ENCODE results near the gene SSTR3.
"Not testable (repeated sequence)": the region's sequence is repeated elsewhere in the genome, so short reads cannot be mapped to it uniquely, and the experiment has no call there.

The SSTR3 gene

DNA sequence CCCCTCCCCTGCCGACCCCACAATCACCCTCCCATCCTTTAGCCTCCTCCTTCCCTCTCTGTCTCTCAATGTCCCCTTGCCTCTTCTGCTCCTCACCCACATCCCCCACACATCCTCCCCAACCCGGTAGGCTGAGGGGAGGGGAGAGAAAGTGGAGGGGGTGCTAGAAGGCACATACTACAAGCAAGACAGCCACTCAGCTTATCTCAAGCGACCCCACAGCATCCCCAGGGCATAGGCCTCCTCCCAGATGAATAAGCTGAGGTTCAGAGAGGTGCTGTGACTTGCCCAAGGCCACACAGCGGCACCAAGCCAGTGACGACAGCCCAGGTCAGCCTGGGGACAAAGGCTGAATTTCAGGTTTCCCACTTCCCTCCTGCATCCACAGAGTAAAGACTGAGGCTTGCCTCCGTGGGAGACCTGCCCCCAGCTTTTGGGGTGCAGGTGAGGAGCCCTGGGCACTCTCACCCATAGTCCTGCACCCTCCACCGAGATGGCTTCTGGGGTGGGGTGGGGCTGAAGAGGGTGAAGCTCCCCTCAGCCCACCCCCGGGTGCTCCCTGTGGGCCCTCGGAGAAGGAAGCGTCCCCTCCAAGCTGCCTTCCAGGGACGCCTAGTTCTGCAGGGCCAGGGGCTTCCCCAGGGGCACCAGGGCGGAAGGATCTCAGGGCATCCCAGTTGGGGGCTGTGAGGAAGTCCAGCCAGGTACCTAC is 31.3 kb upstream of the SSTR3 start:
- no peak for DNase-seq

DNA sequence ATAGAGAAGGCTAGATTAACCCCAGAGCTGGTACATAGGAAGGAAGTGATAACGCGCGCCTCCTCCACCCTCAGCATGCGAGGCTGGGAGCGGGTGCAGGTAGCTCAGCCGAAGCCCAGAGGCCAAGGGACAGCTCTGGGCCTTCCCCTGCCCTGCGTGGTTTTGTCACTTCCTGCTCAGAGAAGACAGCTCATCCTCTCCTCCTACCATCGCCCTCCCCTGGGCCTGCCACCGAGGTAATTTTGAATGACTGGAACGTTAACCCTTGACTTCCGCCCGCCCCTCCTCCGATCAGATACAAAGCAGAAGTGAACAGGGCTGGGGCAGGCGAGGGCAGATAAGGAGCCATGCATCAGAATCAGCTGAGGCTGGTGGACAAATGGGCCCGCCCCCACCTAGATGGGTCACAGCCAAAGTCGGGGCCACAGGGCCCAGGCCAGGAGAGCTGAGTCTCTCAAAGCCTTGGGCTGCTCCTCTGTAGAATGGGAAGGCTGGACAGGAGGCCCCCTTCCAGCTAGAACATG is 30.2 kb upstream of the SSTR3 start:
- peak in 4 of 56 donors; percentile 7 to 16 (median 9) for DNase-seq

DNA sequence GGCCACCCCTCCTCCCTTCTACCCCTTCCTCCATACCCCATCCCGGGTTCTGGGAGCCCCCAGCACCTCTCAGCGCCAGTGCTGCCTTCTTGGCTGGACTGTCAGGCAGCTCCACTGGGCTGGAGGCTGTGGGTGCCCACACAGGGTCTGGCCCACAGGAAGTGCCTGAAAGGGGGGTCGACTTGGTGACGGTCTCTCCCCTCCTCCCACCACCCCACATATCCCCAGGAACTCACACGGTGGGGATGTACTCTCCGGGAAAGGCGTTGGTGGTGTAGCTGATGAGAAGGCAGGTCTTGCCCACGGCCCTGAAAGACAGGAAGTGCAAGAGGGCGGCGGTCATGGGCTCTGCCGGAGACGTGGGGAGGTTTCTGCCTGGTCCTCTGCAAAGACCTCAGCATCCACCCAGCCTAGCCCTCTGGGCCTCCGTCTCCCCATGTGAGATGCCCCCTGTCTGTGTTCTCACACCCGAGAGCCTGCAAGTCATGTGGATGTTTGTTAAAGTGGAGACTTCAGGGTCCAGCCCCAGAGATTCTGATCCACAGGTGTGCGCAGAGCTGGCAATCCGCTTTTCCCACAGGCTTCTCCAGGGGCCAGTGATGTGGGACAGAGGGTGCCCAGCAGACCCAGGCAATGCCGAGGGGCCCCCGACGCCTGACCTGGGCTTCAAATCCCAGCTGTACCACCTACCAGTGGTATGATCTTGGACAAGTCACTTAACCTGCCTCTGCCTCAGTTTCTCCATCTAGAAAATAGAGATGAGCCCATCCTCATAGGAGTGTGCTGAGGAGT is 29.3 kb upstream of the SSTR3 start:
- no peak for DNase-seq

DNA sequence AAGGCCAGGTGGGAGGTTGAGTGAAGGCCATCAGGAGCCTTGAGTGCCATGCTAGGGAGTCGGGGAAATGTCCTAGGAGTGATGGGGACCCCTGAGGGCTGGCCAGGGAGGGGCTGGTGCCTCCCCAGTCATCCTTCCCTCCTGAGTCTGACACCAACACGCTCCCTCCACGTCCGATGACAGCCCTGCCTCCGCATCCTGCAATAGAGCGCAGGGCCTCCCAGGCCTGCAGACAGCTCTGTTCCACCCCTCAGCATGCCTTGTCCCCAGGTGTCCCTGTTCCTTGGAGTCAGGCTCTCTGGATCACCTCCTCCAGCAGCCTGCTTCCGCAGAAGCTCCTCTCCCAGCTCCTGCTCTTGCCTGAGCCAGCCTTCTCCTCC is 28.7 kb upstream of the SSTR3 start:
- DNase-seq = no peak

DNA sequence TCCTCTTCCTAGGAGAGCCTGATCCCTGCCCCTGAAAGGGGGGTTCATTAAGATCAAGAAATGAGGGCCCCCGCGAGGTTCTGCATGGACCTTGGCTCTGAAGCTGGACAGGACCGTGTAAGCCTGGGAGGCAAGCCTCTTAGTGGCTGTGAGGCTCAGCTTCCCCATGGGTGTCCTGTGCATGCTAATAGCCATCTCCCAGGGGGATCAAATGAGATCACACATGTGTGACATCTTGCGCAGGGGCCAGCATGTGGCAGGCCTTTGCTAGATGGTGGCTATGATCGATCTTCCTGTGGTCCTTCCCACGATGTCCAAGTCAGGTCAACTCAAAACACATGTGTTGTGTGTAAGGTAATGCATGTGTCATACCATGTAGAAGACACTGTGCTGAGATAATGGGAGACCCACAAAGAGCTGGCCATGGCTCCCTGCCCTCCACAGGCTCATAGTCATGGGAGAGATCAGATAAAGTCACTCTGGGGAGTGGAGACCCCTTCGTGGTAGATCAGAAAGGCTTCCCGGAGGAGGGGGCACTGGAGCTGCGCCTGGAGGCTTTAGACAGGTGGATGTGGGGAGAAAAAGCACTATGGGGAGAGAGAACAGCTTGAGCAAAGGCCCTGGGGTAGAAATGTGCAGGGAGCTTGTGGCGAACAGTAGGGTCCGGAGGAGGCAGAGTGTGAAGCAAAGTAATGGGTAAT is 28.1 kb upstream of the SSTR3 start:
- no peak for DNase-seq

DNA sequence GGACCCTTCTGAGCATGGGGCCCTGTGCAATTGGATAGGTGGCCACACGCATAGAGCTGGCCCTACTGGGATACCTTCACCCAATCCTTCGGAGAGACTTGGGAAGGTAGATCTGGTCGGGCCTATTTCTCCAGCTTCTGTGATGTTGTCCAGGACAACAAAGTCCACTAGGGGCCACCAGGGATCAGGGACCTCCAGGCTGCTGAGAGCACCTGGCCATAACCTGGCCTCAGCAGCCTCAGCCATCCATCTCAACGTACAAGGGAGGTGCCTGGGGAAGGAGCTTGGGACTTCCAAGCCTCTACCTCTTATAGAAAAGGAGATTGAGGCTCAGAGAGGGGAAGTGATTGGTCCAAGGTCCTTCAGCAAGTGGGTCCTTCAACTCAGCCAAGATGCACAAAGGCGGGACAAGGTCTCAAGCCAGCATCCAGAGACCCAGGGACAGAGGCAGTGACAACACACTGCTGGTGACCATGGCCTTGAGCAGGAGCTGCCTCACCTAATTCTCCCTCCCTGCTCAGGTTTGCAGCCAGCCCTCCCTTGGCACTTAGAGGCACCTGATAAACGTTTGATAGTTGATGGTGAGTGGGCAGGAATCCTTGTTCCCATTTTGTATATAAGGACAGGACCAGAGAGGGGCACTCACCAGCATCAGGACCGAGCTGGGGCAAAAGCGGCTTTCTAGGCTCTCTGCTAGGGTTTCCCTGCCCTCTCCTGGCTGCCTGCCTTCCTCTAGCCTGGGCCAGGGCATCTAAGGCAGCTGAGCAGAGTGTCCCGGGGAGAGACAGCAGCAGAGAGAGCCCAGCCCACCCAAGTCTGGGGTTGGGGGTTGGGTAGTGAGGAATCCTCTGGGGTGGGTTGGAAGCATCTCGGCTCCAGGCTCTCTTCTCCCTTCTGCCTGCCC is 27.3 kb upstream of the SSTR3 start:
- no peak for DNase-seq

DNA sequence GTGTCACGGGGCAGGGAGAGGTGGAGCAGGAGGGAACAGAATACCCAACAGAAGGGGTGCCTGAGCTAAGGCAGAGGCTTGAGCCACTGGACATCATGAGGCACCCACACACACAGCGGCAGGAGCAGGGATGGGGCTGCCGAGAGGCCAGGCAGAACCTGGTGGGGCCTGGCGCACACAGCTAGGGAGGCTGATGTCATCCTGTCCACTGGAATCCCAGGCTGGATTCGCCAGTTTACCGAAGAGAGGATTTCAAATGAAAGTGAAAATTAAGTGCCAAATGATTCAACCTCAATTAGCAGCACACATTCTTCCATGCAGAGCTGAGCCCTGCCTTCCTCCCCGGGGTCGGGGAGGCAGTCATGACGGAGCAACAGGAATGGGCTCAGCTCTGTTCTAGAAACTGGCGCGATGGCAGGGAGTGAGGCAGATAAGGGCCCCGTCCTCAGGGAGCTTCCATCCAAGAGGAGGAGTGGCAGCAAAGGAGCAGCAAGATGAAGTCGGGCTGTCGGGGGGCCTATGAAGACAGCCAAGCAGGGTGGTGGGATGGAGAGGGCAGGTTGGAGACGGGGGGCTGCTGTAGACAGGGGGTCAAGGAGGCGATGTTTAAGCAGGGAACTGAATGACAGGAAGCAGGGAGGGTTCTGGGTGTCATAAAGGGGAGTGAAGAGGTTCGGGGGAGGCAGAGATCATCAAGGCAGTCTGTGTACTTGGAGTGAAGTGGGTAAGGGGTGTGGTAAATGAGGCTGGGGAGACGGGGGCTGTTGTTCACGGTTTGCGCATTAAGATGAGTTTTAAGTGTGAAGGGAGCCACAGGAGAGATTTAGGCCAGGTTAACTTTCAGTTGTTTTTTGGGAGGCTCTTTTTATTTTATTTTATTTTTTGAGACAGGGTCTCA is 25.3 kb upstream of the SSTR3 start:
- DNase-seq = no peak

DNA sequence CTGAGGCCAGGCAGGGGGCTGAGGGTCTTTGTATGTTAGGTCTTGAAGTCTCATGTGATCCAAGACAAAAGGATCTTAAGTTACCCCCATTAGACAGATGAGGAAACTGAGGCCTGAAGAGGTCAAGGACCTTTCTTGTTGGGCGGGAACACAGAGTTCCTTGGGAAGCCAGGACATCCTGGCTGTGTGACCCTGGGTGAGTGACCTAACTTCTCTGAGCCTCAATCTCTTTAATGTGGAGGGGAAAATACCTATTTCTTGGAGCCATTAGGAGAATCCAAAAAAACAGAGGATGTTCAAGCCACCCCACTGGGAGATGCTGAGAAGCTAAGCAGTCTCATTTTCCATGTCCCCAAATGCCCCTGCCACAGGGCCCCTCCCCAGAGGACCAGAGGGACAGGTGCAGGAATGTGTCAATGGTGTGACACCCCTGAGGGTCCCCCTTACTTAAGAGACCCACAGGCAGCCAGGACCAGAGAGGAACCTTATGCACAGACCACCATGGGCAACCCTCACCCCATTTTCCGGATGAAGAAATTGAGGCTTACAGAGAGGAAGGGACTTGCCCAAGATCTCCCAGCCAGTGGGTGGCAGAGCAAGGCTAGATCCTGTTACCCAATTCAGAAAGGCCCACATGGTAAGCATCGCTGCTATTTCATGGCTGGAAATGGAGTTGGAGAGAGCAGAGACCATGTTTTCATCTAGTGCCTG is 23.8 kb upstream of the SSTR3 start:
- DNase-seq = no peak

DNA sequence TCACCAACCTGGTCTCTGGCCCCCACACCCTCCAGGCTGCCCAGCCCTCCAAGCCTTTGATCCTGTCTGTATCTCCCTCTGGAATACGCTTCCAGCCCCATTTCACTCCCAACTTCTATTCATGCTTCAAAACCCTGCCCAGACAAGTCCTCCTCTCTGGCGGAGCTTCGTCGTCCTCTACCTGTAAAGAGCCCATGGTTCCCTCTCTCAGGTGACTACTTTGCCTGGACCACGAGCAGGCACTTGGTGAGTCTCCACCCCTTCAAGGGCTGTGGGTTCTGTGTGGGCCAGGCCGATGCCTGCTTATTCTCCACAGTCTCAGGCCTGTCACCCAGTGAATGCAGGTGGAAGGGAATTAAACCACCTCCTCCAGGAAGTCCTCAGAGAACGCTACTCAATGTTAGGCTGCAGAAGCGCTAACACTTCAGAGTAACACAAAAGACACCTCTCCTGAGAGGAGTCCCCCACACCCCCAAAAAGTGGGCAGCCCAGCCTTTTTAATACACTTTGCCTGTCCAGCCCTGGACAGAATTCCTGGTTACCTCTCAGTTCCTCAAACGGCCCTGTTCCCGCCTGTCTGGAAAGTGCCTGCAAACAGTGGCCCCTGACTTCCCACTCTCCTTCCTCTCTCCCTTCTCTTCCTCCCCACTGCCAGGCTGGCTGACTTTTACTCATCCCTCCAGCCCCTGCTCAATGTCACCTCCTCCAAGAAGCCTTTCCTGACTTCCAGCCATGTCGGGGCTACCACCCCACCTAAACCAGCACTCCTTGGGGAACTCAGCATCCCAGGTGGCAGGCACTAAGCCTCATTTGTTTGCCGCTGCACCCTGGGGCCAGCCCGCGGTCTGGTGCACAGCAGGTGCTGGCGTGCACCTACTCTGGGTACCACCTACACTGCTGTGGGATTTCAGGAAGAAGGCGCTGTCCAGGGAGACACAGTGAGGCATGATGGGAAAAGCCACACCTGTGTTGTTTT is 22.7 kb upstream of the SSTR3 start:
- no peak for DNase-seq

DNA sequence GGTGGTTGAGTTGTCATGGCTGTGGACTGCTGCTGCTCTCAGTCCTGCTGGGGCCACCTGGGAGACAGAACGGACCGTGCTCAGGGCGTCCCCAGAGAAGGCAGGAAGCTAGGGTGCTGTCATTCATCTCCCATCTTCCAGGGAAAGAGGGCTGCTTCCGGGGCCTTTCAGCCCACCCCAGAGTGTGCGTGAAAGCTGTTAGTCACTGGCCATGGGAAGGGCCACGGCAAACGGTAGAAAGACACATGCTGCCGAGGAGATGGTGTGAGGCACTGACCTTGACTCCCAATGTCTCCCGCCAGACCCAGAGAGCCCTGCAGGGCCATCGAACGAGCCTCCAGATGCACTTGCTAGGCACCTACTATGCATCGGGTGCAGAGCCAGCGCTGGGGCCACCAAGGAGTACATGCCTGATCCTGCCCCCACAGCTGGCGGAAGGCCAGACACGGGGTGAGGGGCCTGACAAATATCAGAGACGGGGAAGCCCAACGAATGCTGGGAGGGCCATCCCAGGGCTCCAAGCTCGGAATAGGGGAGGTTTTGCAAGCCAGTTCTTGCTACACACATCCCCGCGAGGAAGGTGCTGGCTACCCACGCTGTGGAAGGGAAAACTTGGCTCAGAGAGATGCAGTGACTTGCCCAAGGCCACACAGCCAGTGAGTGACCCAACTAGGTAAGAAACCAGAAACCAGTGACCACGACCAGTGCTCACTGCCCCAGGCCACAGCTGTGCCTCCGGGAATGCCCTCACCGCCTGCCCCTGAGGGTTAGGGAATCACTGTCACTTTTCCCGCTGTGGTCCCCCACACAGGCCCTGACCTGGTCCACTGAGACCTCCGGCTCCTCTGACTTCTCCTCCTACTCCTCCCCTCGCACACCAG is 21.7 kb upstream of the SSTR3 start:
- DNase-seq = no peak

DNA sequence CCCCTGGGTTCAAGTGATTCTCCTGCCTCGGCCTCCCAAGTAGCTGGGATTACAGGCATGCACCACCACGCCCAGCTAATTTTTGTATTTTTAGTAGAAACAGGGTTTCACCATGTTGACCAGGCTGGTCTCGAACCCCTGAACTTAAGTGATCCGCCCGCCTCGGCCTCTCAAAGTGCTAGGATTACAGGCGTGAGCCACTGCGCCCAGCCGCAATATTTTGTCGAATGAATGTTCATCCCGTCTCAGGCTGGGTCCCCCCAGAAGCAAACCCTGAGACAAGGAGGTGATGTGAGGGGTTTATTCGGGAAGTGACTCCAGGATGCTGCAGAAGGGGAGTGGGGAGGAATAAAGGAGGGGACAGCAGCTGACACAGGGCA is 21.1 kb upstream of the SSTR3 start:
- DNase-seq = not testable (repeated sequence)

DNA sequence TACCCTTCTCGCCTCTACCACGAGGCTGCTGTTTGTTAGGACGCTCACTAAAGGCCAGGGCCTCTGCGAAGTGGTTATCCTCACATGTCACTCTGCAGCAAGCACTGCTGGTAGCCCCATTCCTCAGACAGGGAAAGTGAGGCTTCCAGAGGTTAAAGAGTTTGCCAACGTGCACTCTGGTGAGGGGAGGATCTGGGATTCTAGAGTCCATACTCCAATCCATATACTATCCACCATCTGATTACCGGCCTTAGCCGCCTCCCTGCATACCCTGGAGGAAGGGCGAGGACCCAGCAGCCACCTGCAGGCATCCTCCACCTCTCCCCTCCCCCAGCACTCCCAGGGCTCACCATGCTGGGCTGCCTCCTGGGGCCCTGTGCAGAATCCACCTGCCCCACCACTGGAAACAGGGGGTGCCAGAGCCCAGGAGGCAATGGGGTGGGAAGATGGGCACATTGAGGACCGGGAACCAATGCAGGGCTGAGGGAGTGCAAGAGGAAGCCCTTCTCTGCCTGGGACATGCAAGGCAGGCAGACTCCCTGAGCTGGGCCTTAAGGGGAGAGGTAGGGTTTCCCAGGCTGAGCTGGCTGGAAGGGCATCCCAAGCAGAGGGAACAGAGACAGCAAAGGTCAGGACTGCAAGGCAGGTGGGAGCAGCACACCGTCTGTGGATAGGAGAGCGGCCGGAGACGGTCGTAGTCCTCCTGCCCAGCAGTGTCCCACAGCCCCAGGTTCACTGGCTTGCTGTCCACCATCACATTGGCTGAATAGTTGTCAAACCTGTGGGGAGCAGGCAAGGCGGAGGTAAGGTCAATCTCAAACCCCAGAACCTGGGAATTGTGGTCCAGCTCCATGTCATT is 20.1 kb upstream of the SSTR3 start:
- no peak for DNase-seq

DNA sequence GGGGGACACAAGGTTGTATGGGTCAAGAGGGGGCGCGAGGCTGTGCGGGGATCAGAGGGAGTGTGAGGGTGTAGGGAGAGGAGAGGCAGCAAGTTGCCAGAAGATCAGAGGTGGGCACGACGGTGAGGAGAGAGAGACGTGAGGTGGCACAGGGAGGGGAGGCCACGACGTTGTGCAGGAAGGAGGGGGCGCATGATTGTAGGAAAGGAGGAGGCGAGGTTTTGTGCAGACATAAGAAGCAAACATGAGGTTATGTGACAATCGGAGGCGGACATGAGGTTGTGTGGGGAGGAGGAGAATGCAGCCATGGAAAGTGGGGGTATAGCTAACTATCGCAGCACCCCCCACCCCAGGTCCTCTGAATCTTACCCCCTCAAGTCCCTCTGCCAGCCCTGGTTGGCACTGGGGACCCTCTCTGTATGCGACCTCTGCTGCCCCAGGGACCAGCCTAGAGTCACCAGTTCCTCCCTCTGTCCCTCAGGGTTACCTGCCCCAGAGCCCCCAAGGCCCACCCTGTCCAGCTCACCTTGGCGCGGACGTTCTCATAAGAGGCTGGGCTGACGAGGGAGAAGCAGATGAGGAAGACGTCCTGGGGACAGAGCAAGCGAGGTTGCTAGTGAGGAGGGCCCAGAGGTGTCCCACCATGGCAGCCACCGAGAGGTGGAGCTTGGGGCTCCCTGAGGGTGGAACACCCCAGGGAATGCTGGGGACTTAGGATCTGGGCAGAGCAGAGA is 19.3 kb upstream of the SSTR3 start:
- DNase-seq = no peak

DNA sequence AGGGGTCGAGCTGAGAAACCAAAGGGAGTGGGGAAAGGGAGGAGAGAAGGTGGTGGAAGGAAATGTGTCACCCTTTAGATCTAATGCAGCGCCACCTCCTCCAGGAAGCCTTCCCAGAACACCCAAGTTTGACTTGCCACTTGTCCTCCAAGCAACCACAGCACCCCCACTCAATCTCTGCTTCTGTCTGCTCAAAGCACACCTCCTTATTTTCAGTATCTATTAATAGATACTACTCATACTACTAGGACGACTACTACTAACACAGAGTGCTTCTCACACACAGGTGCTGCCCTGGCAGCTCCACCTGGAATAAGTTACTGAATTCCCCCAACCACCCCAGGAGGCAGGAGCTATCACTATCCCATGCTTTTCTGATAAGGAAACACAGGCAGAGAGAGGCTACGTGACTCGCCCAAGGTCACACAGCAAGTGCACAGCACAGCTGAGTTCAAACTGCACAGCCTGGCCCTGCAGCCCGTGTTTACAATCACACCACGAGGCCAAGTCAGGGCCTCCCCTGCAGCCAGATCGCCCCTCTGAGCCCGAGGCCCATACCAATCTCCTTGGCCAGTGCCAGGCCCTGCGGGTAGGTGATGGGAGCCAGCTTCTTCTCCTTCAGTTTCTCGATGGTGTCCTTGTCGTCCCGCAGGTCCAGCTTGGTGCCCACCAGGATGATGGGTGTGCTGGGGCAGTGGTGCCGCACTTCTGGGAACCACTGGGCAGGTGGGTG is 18.6 kb upstream of the SSTR3 start:
- no peak for DNase-seq
